DMS153 treated with DMSO at 0.1 percent for 48 hours (cell line): ENCODE data around the gene CDK14.

Experiments
- DNase-seq: peaks from one replicate; lab custom pipeline; 2025; ENCODE audit not compliant: unreplicated experiment; lab: John Stamatoyannopoulos, UW

CDK14 gene

DNA sequence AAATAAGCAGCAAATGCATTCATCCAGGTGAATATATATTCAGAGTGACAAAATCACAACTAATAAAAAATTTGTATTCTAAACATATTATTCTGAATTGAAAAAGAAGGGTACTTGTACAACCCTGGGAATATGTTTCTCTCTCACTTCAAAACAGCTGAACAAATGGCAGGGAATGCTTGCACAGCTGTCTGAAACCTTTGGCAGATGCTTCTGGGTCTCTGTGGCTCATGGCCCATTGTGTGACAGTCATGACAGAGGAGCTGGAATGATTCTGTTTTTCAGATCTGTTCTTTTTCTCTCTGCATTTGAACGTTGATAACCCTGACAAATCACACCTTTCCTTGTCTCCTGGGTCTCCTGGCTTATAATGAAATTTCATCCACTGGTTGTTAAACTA lies 392.4 kb downstream of the CDK14 start:
- DNase-seq: peak; percentile 61

DNA sequence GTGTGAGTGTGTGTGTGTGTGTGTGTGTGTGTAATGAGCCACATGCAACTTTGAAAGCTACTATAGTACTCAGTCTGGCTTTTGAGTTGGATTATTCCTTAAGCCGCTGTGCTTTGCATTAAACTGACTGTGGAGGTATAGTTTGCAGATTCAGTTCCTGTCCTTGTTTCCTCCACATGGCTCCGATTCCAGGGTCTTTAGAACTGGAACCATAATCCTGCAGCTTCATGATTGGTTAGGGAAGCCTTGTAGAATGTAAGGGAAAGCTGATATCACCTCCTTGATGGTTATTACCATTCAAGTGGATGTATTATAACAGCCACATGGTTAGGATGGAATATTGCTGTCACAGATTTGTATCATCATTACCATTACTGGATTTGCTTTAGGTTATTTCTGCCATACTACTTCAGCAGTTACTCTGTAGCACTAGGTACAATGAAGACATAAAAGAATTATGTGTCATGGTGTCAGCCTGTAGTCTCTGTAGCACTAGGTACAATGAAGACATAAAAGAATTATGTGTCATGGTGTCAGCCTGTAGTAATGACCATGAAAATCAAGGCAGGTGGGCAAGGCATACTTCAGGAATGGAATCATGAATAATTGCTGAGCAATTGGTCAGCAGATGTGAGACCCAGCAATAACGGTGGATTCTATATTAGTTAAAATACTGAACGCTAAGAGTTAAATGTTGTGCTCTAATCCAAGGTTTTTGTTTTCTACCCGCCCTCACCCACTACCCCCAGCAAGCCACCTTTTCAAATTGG lies 393.1 kb downstream of the CDK14 start:
- DNase-seq: peak; percentile 61

DNA sequence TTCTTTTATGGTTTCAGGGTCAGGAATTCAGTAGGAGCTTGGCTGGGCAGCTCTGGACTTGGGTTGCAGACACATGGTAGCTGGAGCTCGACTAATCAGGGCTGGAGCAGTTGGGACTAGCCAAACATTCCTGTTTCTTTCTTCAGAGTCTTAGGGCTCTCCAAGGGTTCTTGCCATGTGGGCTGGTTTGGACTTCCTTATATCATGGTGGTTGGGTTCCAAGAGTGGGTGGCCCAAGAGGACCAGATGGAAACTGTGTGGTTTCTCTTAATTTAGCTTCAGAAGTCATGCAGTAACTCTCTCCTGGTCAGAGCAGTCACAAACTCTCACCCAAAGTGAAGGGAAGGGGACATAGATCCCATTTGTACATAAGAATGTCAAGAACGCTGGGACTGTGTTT lies 398.0 kb downstream of the CDK14 start:
- no peak for DNase-seq

DNA sequence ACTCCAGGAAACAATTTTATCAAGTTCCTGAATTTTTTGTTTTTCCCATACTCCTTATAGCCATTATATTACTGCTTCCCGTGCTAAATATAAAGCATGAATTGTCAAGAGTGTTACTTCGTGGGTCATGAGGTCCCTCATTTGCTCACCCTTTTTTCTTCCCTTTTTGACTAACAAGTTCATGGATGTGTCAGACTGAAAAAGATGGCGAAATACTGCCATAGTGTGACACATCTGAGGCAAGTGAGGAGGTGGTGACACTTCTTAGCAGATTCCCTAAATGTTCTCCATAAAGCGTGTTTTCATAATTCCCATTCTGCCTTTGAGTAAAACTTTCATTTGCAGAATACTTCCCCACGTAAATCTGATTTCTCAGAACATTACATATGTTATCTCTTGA lies 398.5 kb downstream of the CDK14 start:
- DNase-seq: no peak

DNA sequence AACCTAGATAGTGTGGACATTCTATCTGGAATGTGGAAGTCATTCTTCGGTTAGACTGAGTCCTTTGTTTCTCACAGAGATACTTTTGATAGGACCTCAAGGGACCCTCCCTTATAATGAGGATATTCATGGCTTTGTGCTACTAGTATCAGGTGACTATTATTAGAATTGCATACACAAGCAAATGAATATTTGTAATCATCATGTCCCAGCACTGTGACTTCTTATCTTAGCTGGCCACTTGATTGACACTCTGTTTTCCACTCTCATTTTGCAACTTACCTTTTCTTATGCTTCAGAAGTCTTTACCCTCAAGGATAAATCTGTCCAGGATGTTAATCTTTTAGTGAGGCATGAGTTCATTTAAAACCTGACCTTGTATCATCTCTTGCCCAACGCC lies 399.9 kb downstream of the CDK14 start:
- no peak for DNase-seq

DNA sequence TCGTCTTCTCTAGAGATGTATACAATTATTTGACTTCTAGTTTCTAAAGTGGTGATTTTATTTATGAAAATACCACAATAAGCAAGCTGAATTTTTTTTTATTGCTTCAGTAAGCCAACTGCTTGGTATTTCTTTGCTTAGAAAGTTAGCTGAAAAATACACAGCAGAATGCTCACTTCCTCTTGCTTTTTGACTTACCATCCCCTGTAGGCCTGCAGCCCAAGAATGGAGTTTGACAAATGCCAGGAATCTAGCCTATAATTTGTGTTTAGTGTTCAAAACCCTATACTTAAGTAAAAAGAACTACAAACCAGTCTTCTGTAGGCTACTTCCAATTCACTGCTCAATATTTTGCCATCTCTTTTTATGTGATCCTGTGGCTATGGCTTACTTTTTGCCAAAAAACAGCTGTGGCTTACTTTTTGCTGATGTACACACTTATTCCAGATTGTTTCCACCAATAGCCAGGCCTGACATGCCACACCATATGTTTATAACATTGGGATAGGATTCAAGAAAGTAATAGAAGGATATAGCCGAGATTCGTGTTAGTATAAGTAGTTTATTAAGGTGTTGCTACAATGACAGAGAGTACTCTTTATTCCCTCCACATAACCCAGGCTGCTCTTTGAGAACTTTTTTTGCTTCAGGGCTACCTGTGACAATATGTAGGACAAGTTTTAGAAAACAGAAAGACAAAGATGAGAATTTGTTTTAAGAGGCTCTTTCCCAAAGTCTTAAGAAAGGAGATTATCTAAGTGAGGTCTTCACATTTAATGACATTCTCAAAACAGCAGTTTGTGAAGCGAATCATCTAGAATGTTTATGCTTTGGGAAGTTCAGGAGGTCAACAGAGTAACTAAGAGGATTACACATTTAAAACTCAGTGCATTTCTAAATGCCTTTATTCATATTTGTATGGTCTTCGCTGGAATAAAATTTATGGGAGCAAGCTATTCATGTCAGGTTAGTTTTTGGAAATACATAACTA lies 404.2 kb downstream of the CDK14 start:
- no peak for DNase-seq

DNA sequence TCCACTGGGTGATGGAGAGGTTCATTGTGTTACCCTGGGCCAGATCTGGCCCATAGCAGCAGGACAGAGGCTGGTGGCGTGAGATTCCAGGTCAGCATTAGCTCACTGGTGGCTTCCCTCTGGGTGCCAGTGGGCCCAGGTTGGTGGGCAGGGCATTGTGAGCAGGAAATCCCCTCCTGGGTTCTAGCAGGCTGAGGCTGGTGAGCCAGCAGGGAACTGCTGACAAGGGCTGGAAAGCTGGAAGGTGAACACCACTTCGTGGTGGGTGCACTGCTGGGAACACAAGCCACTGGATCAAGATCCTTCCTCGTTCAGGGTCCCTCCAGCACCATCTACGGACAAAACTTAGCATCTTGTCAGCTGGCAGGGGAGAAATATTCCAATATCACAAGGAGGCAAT lies 408.9 kb downstream of the CDK14 start:
- no peak for DNase-seq

DNA sequence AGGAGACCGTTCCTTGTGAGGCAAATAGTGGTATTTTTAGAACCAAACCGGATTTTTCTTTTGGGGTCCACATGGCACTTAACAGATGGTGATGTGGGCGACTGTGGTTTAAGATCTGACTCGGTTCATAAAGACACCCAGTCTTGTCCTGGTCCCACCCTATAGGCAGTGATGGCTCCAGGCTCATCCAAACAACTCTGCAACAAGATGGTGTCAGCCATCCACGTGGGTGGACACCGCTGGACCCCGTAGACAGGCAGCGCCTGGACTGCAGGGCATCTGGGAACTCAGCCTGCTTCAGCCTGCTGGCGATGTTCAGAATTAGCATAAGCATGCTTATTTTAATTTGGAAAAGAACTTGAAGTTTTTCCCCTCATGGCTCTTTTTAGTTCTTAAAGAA lies 409.7 kb downstream of the CDK14 start:
- no peak for DNase-seq

DNA sequence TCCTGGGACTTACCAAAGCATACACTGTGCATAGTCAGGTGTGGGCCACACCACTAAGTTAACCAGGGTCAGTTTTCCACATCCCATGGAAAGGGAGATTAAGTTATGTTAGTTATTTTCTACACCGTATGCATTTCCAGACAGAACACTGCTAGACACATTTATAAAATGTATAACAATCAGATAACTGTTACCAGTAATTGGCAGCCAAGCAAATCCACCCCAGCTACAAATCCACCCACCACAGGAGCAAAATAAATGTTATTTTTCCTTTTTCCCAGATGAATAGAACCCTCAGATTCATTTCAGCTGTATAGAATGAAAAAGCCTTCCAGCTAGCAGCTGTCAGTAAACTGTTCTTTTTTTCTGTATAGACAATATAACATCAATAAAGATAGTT lies 411.2 kb downstream of the CDK14 start:
- no peak for DNase-seq

DNA sequence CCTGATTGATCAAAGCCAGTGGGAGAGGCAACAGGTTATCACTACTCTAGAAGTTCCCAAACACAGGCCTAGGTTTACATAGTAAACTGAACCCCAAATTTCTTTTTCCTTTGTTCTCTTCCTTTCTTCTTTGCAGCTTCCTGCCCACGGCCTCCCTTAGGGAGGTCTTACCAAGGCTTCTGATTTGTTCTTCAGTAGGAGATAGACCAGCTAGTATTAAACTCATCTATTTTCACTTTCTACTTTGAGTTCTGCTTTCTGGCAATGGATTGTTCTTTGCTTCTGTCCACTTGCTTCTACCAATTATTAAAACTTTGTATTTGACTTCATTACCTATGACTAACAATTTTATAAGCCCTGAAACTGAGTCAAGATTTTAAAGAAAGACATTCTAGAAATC lies 417.0 kb downstream of the CDK14 start:
- DNase-seq: no peak

DNA sequence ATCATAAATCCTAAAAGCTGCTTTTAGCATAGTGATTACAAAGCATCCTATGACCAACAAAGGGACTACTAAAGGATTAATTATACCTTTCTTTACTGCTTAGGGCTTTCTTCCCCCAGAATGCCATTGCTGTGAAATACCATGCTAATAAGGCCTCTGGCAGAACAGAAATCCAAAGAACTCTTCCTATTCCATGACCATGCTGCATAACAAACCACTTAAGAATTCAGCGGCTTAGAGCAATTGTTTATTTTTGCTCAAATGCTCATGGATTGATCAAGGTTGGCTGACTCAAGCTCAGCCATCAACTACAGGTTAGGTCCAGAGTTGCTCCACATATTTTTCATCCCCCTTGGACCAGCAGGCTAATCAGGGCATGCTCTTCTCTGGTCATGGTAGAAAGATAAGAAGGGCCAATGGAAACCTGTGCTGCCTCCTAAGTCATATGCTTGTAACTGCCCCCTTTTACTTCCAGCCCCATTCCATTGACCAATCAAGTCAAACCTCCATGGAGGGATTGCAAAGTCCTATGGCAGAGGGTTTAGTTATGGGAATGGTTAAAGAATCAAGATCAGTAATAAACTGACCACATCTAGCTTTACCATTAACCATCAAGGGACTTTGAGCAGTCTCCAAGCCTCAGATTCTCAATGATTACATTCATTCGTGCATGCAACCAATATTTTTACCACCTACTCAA lies 423.7 kb downstream of the CDK14 start:
- no peak for DNase-seq

DNA sequence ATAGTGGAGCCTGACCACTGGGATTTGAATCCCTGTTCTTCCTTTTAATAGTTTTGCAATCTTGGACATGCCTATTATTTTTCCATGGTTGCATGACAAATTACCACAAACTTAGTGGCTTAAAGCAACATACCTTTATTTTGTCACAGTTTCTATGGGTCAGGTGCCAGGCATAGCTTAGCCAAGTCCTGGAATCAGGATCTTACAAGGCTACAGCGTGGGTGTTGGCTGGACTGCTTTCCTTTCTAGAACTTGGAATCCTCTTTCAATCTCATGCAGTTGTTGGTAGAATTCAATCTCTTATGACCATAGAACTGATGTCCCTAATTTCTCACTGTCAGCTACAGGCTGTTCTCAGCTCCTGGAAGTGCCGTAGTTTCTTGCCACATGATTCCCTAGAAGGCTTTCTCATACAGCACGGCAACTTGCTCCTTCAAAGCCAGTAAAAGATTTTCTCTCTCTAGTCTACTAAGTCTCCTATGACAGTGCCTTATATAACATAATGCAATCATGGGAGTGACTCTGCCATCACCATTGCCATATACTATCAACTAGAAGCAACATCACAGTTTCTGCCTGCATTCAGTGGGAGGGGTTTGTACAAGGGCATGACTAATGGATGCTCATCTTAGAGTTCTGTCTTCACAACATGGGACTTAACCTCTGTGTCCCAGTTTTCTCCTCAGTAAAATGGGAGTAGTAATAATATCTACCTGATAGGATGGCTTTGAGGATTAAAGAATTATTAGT lies 424.7 kb downstream of the CDK14 start:
- DNase-seq: no peak

DNA sequence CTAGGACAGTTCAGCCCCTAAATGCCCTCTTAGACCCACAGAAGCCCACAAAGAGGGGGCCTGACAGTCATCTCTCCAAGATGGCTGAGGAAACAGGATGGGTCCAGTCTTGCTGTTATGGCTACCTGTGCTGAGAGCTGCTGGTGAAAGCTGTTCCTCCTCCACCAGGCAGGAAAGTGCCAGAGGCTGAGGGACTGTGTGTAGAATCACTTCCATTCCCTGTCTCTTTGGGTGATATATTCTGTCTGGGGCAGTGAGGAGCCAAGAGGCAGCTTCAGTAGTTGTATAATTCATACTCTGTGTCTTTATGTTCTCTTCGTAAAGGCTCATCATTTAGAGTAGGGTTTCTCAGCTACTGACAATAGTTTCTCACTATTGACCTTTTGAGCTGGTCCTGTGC lies 425.8 kb downstream of the CDK14 start:
- no peak for DNase-seq

DNA sequence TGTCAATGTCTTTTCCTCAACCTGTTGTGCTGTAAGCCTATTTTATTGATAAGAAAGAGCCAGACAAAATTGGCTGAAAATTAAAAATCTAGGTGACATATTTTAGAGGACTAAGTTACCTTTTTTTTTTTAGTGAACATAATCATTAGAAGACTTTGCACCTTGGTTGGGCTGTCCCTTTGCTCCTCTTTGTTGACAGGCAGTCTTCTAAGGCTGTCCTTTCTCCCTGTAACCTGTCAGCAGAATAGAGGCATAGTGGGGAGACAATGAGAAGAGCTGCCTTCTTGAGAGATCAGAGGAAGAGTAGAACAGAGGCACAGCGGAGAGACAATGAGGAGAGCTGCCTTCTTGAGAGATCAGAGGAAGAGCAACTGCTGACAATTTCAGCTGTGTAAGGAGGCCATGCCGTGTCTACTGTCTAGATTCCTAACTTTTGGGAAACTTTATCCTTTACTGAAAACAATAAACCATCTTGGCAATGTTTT lies 429.8 kb downstream of the CDK14 start:
- no peak for DNase-seq

DNA sequence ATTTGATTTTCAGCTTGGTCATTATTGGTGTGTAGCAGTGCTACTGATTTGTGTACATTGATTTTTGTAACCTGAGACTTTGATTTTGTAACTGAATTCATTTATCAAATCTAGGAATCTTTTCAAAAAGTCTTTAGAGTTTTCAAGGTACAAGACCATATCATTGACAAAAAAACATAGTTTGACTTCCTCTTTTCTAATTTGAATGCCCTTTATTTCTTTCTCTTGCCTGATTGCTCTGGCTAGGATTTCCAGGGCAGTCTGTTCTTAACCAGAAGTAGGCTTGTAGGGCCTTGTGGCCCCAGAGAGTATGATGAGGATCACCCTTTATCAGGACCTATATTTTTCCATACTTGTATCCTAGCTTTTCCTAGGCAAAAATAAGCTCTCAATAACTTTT lies 433.6 kb downstream of the CDK14 start:
- DNase-seq: no peak

DNA sequence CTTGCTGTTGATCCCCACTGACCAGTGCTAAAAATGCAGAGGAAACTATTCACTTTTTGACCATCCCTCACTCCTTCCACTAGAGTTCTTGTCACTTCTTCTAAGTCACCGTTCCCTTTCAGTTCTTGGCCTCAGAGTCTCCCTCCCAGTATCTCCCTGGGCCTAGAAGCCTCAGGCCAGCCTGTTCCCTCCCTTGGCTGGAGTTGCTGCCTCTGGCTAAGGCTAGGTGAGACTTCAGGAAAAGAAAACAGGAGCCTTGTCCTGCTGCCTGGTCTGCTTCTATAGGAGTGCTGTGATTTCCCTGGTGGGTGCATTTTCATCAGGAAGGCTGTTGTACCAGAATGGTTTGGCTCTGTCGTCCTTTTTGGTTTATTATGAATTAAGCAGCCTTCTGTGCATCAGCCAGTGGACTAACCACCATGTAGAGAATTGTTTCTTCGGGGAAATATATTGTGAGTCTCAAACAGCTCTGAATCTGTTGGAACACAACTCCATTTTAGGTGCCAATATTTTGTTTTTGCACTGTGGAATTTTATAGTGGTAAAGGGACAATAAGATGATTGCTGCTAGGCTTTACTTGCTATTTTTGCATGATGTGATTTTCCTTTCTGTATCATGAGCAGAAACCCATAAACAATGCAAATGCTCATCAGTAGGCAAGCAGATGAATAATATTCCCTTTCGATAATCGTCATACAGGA lies 434.7 kb downstream of the CDK14 start:
- DNase-seq: no peak

DNA sequence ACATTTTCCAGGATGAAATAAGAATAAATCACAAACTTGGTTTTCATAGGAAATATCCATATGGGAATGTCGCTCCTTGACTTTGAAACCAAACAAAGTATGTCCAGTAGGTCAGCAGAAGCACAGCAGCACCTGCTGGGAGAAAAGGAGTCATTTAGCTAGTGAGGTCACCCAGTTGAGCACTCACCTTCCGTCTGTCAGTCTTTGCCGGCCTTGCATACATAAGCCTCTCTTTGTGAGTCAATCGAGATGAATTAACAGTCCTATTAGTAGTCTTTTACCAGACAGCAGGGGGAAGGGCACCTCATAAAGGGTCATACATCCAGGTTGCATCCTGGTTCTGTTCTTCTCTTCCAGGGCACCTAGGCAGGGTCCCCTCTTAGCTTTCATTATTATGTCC lies 435.6 kb downstream of the CDK14 start:
- DNase-seq: no peak

DNA sequence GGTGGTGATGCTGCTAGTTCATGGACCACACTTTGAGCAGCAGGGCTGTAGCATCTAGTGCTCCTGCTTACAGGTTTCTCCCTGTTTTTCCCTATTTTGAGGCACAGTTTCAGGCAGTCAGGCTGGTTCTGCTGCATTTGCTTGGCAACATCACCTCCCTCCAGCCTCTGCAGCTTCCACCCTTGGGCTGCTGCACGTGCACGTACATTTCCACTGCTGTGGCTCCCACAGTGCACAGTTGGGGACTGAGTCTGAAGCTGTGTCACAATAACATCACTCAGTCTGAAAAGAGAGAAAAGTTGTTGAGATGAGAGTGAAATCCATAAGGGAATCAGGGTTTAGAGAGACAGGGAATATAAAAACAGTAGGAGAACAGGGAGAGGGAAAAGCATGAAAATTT lies 437.5 kb downstream of the CDK14 start:
- no peak for DNase-seq

DNA sequence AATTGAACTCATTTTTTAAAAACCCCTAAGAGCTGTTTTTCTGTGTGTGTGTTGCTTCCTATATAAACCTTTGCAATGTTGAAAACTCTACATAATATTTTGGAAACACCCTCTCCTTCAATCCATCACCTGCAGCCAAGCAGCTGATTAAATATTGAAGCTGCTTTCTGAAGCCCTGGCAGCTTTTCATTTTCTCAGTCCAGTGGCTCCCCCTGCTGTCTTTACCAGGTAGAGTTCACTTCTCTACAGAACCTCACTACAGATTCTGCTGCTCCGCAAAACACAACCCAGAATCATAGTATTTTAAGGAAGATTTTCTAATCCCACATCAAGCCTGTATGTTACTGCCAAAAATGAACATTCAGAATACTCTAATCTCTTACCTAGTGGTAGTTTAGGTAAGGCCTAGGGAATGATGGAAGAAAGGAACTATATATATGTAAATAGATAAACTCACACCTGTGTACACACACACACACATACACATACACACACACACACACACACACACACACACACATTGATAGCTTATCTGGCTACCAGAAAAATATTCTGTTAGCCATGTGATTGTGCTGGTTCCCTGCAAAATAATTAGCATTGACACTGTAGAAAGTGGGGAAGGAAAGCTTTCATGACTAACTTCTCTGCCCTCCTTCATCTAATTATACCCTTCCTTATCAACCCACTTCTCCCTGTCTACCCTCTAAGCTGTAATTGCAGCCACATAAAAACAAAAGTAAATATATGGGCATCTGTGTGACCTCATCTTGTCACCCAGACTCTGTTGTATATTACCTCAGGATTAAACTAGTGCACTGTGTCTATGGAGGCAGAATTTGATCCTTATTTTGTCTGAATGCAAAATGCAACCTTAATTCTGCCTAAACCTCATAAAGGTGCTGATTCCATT lies 438.6 kb downstream of the CDK14 start:
- peak; percentile 90 for DNase-seq
